ENCODE results near the gene ACTL6B.

DNA sequence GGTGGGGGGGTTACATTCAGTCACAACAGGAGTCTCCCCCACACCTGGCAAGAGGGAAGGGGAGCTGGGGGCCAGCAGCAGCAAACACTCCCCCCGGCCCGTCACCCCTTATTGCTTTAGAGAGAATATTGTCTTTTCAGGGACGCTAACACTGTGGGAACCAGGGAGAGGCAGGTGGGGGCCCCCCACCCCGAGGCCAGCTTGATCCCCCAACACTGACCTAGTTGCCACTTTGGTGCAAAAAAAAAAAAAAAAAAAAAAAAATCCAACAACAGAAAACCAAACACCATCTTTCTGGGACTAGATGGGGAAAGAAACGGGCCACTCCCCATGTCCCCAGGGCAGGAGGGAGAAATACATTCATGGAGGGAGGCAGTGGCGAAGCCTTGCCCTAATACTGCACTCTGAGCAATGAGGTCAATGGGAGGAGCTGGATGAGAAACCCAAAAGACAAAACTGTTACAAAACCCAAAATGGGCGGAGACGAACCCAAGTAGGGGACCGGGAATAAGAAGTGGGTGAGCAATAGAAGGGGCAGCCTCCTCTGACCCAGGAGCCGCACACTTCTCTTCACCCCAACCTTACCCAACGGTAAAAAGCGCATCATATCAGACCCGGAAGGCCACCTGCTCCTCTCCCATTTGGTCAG lies 23.8 kb upstream of the ACTL6B start:
- no peak for TF ChIP-seq EGR1 (conservative IDR thresholded peaks at IDR 0.05)
- no peak for TF ChIP-seq HCFC1 (IDR thresholded peaks at IDR 0.05; ENCODE audit: low read depth, low read length)
- TF ChIP-seq, protein P1, sequence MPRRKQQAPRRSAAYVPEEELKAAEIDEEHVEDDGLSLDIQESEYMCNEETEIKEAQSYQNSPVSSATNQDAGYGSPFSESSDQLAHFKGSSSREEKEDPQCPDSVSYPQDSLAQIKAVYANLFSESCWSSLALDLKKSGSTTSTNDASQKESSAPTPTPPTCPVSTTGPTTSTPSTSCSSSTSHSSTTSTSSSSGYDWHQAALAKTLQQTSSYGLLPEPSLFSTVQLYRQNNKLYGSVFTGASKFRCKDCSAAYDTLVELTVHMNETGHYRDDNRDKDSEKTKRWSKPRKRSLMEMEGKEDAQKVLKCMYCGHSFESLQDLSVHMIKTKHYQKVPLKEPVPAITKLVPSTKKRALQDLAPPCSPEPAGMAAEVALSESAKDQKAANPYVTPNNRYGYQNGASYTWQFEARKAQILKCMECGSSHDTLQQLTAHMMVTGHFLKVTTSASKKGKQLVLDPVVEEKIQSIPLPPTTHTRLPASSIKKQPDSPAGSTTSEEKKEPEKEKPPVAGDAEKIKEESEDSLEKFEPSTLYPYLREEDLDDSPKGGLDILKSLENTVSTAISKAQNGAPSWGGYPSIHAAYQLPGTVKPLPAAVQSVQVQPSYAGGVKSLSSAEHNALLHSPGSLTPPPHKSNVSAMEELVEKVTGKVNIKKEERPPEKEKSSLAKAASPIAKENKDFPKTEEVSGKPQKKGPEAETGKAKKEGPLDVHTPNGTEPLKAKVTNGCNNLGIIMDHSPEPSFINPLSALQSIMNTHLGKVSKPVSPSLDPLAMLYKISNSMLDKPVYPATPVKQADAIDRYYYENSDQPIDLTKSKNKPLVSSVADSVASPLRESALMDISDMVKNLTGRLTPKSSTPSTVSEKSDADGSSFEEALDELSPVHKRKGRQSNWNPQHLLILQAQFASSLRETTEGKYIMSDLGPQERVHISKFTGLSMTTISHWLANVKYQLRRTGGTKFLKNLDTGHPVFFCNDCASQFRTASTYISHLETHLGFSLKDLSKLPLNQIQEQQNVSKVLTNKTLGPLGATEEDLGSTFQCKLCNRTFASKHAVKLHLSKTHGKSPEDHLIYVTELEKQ (CRISPR knock-in tag; IDR thresholded peaks at IDR 0.05) = no peak
- TF ChIP-seq YY1 (IDR thresholded peaks at IDR 0.05; ENCODE audit: borderline replicate concordance in 1 of 3, control insufficient read depth in 1 of 3, extremely low read depth in 1 of 3, insufficient read depth in 3 of 3, insufficient read length in 1 of 3, insufficient replicate concordance in 2 of 3, low read depth in 1 of 3, low read length in 2 of 3) = no peak
- TF ChIP-seq ZNF124 (CRISPR knock-in tag; IDR thresholded peaks at IDR 0.05) = no peak
- TF ChIP-seq, protein P2, sequence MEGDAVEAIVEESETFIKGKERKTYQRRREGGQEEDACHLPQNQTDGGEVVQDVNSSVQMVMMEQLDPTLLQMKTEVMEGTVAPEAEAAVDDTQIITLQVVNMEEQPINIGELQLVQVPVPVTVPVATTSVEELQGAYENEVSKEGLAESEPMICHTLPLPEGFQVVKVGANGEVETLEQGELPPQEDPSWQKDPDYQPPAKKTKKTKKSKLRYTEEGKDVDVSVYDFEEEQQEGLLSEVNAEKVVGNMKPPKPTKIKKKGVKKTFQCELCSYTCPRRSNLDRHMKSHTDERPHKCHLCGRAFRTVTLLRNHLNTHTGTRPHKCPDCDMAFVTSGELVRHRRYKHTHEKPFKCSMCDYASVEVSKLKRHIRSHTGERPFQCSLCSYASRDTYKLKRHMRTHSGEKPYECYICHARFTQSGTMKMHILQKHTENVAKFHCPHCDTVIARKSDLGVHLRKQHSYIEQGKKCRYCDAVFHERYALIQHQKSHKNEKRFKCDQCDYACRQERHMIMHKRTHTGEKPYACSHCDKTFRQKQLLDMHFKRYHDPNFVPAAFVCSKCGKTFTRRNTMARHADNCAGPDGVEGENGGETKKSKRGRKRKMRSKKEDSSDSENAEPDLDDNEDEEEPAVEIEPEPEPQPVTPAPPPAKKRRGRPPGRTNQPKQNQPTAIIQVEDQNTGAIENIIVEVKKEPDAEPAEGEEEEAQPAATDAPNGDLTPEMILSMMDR (IDR thresholded peaks at IDR 0.05 in 2 of 3, conservative IDR thresholded peaks at IDR 0.05 in 1 of 3; ENCODE audit: insufficient read depth in 2 of 3, low read depth in 1 of 3, low read length in 3 of 3) = no peak
- TF ChIP-seq, protein P3, sequence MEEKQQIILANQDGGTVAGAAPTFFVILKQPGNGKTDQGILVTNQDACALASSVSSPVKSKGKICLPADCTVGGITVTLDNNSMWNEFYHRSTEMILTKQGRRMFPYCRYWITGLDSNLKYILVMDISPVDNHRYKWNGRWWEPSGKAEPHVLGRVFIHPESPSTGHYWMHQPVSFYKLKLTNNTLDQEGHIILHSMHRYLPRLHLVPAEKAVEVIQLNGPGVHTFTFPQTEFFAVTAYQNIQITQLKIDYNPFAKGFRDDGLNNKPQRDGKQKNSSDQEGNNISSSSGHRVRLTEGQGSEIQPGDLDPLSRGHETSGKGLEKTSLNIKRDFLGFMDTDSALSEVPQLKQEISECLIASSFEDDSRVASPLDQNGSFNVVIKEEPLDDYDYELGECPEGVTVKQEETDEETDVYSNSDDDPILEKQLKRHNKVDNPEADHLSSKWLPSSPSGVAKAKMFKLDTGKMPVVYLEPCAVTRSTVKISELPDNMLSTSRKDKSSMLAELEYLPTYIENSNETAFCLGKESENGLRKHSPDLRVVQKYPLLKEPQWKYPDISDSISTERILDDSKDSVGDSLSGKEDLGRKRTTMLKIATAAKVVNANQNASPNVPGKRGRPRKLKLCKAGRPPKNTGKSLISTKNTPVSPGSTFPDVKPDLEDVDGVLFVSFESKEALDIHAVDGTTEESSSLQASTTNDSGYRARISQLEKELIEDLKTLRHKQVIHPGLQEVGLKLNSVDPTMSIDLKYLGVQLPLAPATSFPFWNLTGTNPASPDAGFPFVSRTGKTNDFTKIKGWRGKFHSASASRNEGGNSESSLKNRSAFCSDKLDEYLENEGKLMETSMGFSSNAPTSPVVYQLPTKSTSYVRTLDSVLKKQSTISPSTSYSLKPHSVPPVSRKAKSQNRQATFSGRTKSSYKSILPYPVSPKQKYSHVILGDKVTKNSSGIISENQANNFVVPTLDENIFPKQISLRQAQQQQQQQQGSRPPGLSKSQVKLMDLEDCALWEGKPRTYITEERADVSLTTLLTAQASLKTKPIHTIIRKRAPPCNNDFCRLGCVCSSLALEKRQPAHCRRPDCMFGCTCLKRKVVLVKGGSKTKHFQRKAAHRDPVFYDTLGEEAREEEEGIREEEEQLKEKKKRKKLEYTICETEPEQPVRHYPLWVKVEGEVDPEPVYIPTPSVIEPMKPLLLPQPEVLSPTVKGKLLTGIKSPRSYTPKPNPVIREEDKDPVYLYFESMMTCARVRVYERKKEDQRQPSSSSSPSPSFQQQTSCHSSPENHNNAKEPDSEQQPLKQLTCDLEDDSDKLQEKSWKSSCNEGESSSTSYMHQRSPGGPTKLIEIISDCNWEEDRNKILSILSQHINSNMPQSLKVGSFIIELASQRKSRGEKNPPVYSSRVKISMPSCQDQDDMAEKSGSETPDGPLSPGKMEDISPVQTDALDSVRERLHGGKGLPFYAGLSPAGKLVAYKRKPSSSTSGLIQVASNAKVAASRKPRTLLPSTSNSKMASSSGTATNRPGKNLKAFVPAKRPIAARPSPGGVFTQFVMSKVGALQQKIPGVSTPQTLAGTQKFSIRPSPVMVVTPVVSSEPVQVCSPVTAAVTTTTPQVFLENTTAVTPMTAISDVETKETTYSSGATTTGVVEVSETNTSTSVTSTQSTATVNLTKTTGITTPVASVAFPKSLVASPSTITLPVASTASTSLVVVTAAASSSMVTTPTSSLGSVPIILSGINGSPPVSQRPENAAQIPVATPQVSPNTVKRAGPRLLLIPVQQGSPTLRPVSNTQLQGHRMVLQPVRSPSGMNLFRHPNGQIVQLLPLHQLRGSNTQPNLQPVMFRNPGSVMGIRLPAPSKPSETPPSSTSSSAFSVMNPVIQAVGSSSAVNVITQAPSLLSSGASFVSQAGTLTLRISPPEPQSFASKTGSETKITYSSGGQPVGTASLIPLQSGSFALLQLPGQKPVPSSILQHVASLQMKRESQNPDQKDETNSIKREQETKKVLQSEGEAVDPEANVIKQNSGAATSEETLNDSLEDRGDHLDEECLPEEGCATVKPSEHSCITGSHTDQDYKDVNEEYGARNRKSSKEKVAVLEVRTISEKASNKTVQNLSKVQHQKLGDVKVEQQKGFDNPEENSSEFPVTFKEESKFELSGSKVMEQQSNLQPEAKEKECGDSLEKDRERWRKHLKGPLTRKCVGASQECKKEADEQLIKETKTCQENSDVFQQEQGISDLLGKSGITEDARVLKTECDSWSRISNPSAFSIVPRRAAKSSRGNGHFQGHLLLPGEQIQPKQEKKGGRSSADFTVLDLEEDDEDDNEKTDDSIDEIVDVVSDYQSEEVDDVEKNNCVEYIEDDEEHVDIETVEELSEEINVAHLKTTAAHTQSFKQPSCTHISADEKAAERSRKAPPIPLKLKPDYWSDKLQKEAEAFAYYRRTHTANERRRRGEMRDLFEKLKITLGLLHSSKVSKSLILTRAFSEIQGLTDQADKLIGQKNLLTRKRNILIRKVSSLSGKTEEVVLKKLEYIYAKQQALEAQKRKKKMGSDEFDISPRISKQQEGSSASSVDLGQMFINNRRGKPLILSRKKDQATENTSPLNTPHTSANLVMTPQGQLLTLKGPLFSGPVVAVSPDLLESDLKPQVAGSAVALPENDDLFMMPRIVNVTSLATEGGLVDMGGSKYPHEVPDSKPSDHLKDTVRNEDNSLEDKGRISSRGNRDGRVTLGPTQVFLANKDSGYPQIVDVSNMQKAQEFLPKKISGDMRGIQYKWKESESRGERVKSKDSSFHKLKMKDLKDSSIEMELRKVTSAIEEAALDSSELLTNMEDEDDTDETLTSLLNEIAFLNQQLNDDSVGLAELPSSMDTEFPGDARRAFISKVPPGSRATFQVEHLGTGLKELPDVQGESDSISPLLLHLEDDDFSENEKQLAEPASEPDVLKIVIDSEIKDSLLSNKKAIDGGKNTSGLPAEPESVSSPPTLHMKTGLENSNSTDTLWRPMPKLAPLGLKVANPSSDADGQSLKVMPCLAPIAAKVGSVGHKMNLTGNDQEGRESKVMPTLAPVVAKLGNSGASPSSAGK (IDR thresholded peaks at IDR 0.05) = no peak
- no peak for TF ChIP-seq SMARCA4 (IDR thresholded peaks at IDR 0.05)

All from K562 (cell line).